OCI-LY3 (cell line): ENCODE results near the gene SLC10A3.
A peak's percentile ranks its signal among the peaks of the same experiment; 100 is the strongest.

Experiments used
- H2AFZ ChIP-seq: fragments of 200-600, 300-600 bp; shearing (Covaris generic); 2 replicates; pipeline ENCODE4 v1.6.0; 2014; ENCODE audit warnings: antibody characterized with exemption, low read depth, low read length
- H3K27ac ChIP-seq: fragments of 200-600, 300-600 bp; sonication (generic); 2 replicates; pipeline ENCODE4 v1.5.1; 2014; ENCODE audit warnings: mild to moderate bottlenecking, low read length, moderate library complexity, mixed read lengths
- H3K27me3 ChIP-seq: fragments of 200-600, 300-600 bp; sonication (generic); 2 replicates; pipeline ENCODE4 v1.6.1; 2014; ENCODE audit warnings: low read depth, low read length, mixed read lengths
- H3K36me3 ChIP-seq: fragments of 200-600, 300-600 bp; sonication (generic); replicated peaks from 2 replicates; pipeline ENCODE3; 2014; ENCODE audit warnings: low read depth, low read length, mixed read lengths
- H3K4me1 ChIP-seq: fragments of 300-600, 200-600 bp; sonication (generic); 2 replicates; pipeline ENCODE4 v1.6.1; 2014; ENCODE audit warnings: low read length, mixed read lengths
- H3K4me2 ChIP-seq: fragments of 200-600, 300-600 bp; sonication (generic); 2 replicates; pipeline ENCODE4 v1.6.1; 2014; ENCODE audit warnings: low read length, mixed read lengths
- H3K4me3 ChIP-seq: fragments of 300-600, 200-600 bp; sonication (generic); 2 replicates; pipeline ENCODE4 v1.5.1; 2014; ENCODE audit warnings: antibody characterized with exemption, mild to moderate bottlenecking, low read length, moderate library complexity
- H3K79me2 ChIP-seq: fragments of 300-600, 200-600 bp; shearing (Covaris generic); 2 replicates; pipeline ENCODE4 v1.6.1; 2014; ENCODE audit warnings: mild to moderate bottlenecking, low read length, mixed read lengths
- H3K9ac ChIP-seq: fragments of 300-600, 200-600 bp; shearing (Covaris generic); 2 replicates; pipeline ENCODE4 v1.6.0; 2014; ENCODE audit warnings: mild to moderate bottlenecking, low read length, moderate library complexity
- H3K9me3 ChIP-seq: fragments of 200-600, 300-600 bp; shearing (Covaris generic); 2 replicates; pipeline ENCODE4 v1.6.1; 2014; ENCODE audit warnings: low read length, mixed read lengths; ENCODE audit not compliant: insufficient read depth
- H4K20me1 ChIP-seq: fragments of 200-600, 300-600 bp; sonication (generic); 2 replicates; pipeline ENCODE4 v1.6.1; 2016; ENCODE audit warnings: low read length, mixed read lengths; ENCODE audit not compliant: insufficient read depth
- CTCF ChIP-seq: fragments of 200-600, 300-600 bp; sonication (generic); IDR thresholded peaks from 2 replicates; pipeline ENCODE4 v1.5.1; 2014; ENCODE audit warnings: antibody characterized with exemption, low read length, low read depth
- EZH2phosphoT487 ChIP-seq: fragments of 200-600 bp; shearing (Covaris generic); IDR thresholded peaks from 2 replicates; pipeline ENCODE4 v1.6.1; 2018; ENCODE audit warnings: antibody characterized with exemption, mixed run types, low read depth

The SLC10A3 gene

GRCh38 chrX:154485150-154486051, 5.0 kb downstream of the SLC10A3 start:
- Histone ChIP-seq H4K20me1 (no peaks in the 10 kb centered on the region), H3K4me1 (peaks cover 28% of the 10 kb centered on the region), H3K36me3 (peaks cover 19% of the 10 kb centered on the region), H2AFZ (no peak overlapping the region), H3K27me3 (no peaks in the 10 kb centered on the region), H3K9ac (peak overlapping the region; percentile 95), H3K9me3 (no peaks in the 10 kb centered on the region), H3K4me2 (peak overlapping the region; percentile 94), H3K79me2 (peaks cover 24% of the 10 kb centered on the region), H3K4me3 (peak overlapping the region; percentile 98), H3K27ac (peak overlapping the region; percentile 62)
- no peak for TF ChIP-seq CTCF
- no peak for TF ChIP-seq EZH2phosphoT487

GRCh38 chrX:154484255-154485149, 5.9 kb downstream of the SLC10A3 start:
- H3K36me3 ChIP-seq: peaks cover 19% of the 10 kb centered on the region
- no peaks in the 10 kb centered on the region for H4K20me1 ChIP-seq
- H3K9ac ChIP-seq: no peak overlapping the region
- peaks cover 24% of the 10 kb centered on the region for H3K79me2 ChIP-seq
- H3K4me3 ChIP-seq: no peak overlapping the region
- no peaks in the 10 kb centered on the region for H3K27me3 ChIP-seq
- H2AFZ ChIP-seq: no peak overlapping the region
- TF ChIP-seq CTCF: no peak
- TF ChIP-seq EZH2phosphoT487: no peak
- no peak overlapping the region for H3K27ac ChIP-seq
- no peak overlapping the region for H3K4me2 ChIP-seq
- no peaks in the 10 kb centered on the region for H3K9me3 ChIP-seq
- peaks cover 31% of the 10 kb centered on the region for H3K4me1 ChIP-seq

- H3K9me3 ChIP-seq: no peaks in the 10 kb centered on the region
- no peak overlapping the region for H3K4me3 ChIP-seq
- H3K4me2 ChIP-seq: no peak overlapping the region
- no peak overlapping the region for H3K27ac ChIP-seq
- no peak overlapping the region for H2AFZ ChIP-seq
- H3K27me3 ChIP-seq: no peaks in the 10 kb centered on the region
- H3K9ac ChIP-seq: no peak overlapping the region
- peaks cover 19% of the 10 kb centered on the region for H3K36me3 ChIP-seq
- no peaks in the 10 kb centered on the region for H4K20me1 ChIP-seq
- peaks cover 28% of the 10 kb centered on the region for H3K4me1 ChIP-seq
- TF ChIP-seq CTCF: no peak
- TF ChIP-seq EZH2phosphoT487: no peak
- H3K79me2 ChIP-seq: peaks cover 24% of the 10 kb centered on the region
Observed at GRCh38 chrX:154483325-154483724, 7.1 kb downstream of the SLC10A3 start.

- peaks cover 28% of the 10 kb centered on the region for H3K4me1 ChIP-seq
- no peaks in the 10 kb centered on the region for H3K9me3 ChIP-seq
- no peak overlapping the region for H2AFZ ChIP-seq
- no peak for TF ChIP-seq EZH2phosphoT487
- no peak for TF ChIP-seq CTCF
- H3K27me3 ChIP-seq: no peaks in the 10 kb centered on the region
- peaks cover 20% of the 10 kb centered on the region for H3K36me3 ChIP-seq
- no peak overlapping the region for H3K4me3 ChIP-seq
- peaks cover 26% of the 10 kb centered on the region for H3K79me2 ChIP-seq
- peak overlapping the region; percentile 71 for H3K27ac ChIP-seq
- no peaks in the 10 kb centered on the region for H4K20me1 ChIP-seq
- H3K4me2 ChIP-seq: no peak overlapping the region
- H3K9ac ChIP-seq: no peak overlapping the region
Observed at GRCh38 chrX:154482786-154483185, 7.6 kb downstream of the SLC10A3 start.
